Muscle layer of colon (tissue), 2 donors: ENCODE results near the gene PCDHB7.
"Not testable (repeated sequence)": the region's sequence is repeated elsewhere in the genome, so short reads cannot be mapped to it uniquely, and the experiment has no call there.

Experiments used
- H3K27ac ChIP-seq: one replicate; pipeline ENCODE4 v1.7.0; 2013; ENCODE audit warnings: low read depth, mild to moderate bottlenecking, low read length, moderate library complexity
- H3K27me3 ChIP-seq, 2 donors: one replicate each; pipeline ENCODE4 v1.7.0; 2013; ENCODE audit warnings: low read length in 2 of 2, mild to moderate bottlenecking in 2 of 2; ENCODE audit not compliant: insufficient read depth in 2 of 2, control insufficient read depth in 1 of 2
- H3K36me3 ChIP-seq: one replicate; pipeline ENCODE4 v1.7.0; 2013; ENCODE audit warnings: mild to moderate bottlenecking, low read length; ENCODE audit not compliant: insufficient read depth
- H3K4me1 ChIP-seq: one replicate; pipeline ENCODE4 v1.7.0; 2013; ENCODE audit warnings: mild to moderate bottlenecking, low read length; ENCODE audit not compliant: insufficient read depth
- H3K4me3 ChIP-seq, 2 donors: one replicate each; pipeline ENCODE4 v1.7.0; 2013; ENCODE audit warnings: low read length in 2 of 2, low read depth in 1 of 2, mild to moderate bottlenecking in 1 of 2, moderate library complexity in 1 of 2
- H3K9ac ChIP-seq: one replicate; pipeline ENCODE4 v1.7.0; 2013; ENCODE audit warnings: low read length
- H3K9me3 ChIP-seq: one replicate; pipeline ENCODE4 v1.7.0; 2013; ENCODE audit warnings: mild to moderate bottlenecking, low read length
- donor health status: abdominal sarcoma.
- donor health status: Adenocarcinoma of cecum.

Gene PCDHB7

DNA sequence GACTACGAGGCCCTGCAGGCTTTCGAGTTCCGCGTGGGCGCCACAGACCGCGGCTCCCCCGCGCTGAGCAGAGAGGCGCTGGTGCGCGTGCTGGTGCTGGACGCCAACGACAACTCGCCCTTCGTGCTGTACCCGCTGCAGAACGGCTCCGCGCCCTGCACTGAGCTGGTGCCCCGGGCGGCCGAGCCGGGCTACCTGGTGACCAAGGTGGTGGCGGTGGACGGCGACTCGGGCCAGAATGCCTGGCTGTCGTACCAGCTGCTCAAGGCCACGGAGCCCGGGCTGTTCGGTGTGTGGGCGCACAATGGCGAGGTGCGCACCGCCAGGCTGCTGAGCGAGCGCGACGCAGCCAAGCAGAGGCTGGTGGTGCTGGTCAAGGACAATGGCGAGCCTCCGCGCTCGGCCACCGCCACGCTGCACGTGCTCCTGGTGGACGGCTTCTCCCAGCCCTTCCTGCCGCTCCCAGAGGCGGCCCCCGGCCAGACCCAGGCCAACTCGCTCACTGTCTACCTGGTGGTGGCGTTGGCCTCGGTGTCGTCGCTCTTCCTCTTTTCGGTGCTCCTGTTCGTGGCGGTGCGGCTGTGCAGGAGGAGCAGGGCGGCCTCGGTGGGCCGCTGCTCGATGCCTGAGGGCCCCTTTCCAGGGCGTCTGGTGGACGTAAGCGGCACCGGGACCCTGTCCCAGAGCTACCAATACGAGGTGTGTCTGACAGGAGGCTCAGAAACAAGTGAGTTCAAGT lies 11.8 kb downstream of the PCDHB7 start:
- H3K9me3 ChIP-seq = peaks cover 24% of the 10 kb centered on the region
- H3K36me3 ChIP-seq, H3K27ac ChIP-seq, H3K9ac ChIP-seq, H3K4me3 ChIP-seq, H3K4me1 ChIP-seq, H3K27me3 ChIP-seq: not testable (repeated sequence)

DNA sequence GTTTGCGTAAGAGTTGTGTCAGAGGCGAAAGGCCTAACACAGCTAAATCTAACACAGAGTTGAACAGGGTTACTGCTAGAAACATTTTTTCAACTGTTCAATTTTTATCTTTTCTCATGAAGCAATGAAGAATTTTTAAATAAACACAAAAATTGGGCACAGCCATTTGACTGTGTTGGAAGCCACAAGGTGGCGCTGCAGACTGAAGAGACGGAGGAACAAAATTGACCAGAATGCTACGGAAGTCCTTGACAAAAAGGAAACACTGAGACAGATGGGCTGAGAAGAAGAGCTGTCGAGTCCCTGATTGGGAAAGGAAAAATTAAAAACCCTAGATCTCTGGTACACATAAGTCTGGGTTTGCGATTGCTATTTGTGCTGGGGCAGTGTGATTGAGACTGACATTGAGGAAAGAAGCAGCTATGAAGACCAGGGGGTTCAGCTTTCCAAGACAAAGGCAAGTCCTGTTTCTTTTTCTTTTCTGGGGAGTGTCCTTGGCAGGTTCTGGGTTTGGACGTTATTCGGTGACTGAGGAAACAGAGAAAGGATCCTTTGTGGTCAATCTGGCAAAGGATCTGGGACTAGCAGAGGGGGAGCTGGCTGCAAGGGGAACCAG lies 14.6 kb downstream of the PCDHB7 start, which contains the start of gene PCDHB9:
Gene PCDHB9, plus strand, starts transcription at position 265 of the 616 bp plus-strand sequence. Its CDS starts 158 bp downstream, at position 423.
- H3K4me1 ChIP-seq = no peaks in the 10 kb centered on the region
- H3K9me3 ChIP-seq = peaks cover 24% of the 10 kb centered on the region

GRCh38 chr5:141188682-141189081 lies 16.2 kb downstream of the PCDHB7 start:
- H3K36me3 ChIP-seq, H3K27ac ChIP-seq, H3K27me3 ChIP-seq, H3K9ac ChIP-seq, H3K4me1 ChIP-seq: not testable (repeated sequence)
- H3K9me3 ChIP-seq = peaks cover 20% of the 10 kb centered on the region
- peak overlapping the region in 1 of 2 donors; percentile 2 for H3K4me3 ChIP-seq

More for the DNA sequence above, 14.6 kb downstream of the PCDHB7 start, which contains the start of gene PCDHB9:
- no peak within 1 kb of the TSS for H3K27ac ChIP-seq
- H3K36me3 ChIP-seq = no peaks in the 10 kb centered on the region
- H3K4me3 ChIP-seq = no peak within 1 kb of the TSS
- no peaks in the 10 kb centered on the region for H3K27me3 ChIP-seq
- H3K9ac ChIP-seq = no peak within 1 kb of the TSS

DNA sequence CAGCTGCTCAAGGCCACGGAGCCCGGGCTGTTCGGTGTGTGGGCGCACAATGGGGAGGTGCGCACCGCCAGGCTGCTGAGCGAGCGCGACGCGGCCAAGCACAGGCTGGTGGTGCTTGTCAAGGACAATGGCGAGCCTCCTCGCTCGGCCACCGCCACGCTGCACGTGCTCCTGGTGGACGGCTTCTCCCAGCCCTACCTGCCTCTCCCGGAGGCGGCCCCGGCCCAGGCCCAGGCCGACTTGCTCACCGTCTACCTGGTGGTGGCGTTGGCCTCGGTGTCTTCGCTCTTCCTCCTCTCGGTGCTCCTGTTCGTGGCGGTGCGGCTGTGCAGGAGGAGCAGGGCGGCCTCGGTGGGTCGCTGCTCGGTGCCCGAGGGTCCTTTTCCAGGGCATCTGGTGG lies 16.7 kb downstream of the PCDHB7 start:
- not testable (repeated sequence) for H3K4me3 ChIP-seq, H3K9ac ChIP-seq, H3K27ac ChIP-seq, H3K36me3 ChIP-seq, H3K4me1 ChIP-seq, H3K27me3 ChIP-seq
- peaks cover 20% of the 10 kb centered on the region for H3K9me3 ChIP-seq

GRCh38 chr5:141192110-141192725 lies 19.8 kb downstream of the PCDHB7 start, which contains the start of gene PCDHB10:
PCDHB10 (plus strand) TSS chr5:141192353; CDS start chr5:141192553, 200 bp downstream.
- H3K27ac ChIP-seq = no peak within 1 kb of the TSS
- no peaks in the 10 kb centered on the region for H3K36me3 ChIP-seq
- H3K4me3 ChIP-seq = peak within 1 kb of the TSS in 1 of 2 donors; percentile 33
- no peak within 1 kb of the TSS for H3K9ac ChIP-seq
- H3K9me3 ChIP-seq = peaks cover 13% of the 10 kb centered on the region
- H3K4me1 ChIP-seq = no peaks in the 10 kb centered on the region
- no peaks in the 10 kb centered on the region for H3K27me3 ChIP-seq

GRCh38 chr5:141194332-141194731 lies 21.9 kb downstream of the PCDHB7 start:
- peaks cover 29% of the 10 kb centered on the region for H3K9me3 ChIP-seq
- H3K27me3 ChIP-seq, H3K4me3 ChIP-seq: not testable (repeated sequence)

GRCh38 chr5:141196363-141196762 lies 23.9 kb downstream of the PCDHB7 start:
- peaks cover 29% of the 10 kb centered on the region for H3K9me3 ChIP-seq

More at GRCh38 chr5:141194332-141194731, 21.9 kb downstream of the PCDHB7 start:
- H3K36me3 ChIP-seq, H3K27ac ChIP-seq, H3K9ac ChIP-seq, H3K4me1 ChIP-seq: not testable (repeated sequence)

GRCh38 chr5:141199359-141200235 lies 27.2 kb downstream of the PCDHB7 start, which contains the start of gene PCDHB11:
PCDHB11 (plus strand) TSS chr5:141199627; CDS start chr5:141199775, 148 bp downstream.
- no peaks in the 10 kb centered on the region for H3K4me1 ChIP-seq
- no peak within 1 kb of the TSS for H3K9ac ChIP-seq
- peaks cover 20% of the 10 kb centered on the region for H3K9me3 ChIP-seq
- no peaks in the 10 kb centered on the region for H3K36me3 ChIP-seq
- H3K27ac ChIP-seq = no peak within 1 kb of the TSS
- H3K27me3 ChIP-seq = no peaks in the 10 kb centered on the region
- peak within 1 kb of the TSS in 1 of 2 donors; percentile 41 for H3K4me3 ChIP-seq

More at GRCh38 chr5:141196363-141196762, 23.9 kb downstream of the PCDHB7 start:
- Histone ChIP-seq H3K36me3 (no peaks in the 10 kb centered on the region), H3K27me3 (no peaks in the 10 kb centered on the region), H3K9ac (no peak overlapping the region), H3K4me3 (no peak overlapping the region), H3K27ac (no peak overlapping the region), H3K4me1 (no peaks in the 10 kb centered on the region)

DNA sequence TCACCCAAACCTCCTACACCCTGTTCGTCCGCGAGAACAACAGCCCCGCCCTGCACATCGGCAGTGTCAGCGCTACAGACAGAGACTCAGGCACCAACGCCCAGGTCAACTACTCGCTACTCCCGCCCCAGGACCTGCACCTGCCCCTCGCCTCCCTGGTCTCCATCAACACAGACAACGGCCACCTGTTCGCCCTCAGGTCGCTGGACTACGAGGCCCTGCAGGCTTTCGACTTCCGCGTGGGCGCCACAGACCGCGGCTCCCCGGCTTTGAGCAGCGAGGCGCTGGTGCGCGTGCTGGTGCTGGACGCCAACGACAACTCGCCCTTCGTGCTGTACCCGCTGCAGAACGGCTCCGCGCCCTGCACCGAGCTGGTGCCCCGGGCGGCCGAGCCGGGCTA lies 28.7 kb downstream of the PCDHB7 start:
- H3K9ac ChIP-seq, H3K27ac ChIP-seq, H3K4me1 ChIP-seq, H3K27me3 ChIP-seq, H3K4me3 ChIP-seq, H3K36me3 ChIP-seq: not testable (repeated sequence)
- peaks cover 22% of the 10 kb centered on the region for H3K9me3 ChIP-seq

- H3K36me3 ChIP-seq, H3K27ac ChIP-seq, H3K9ac ChIP-seq, H3K27me3 ChIP-seq, H3K4me3 ChIP-seq, H3K4me1 ChIP-seq: not testable (repeated sequence)
- peaks cover 27% of the 10 kb centered on the region for H3K9me3 ChIP-seq
These were observed 29.2 kb downstream of the PCDHB7 start for GRCh38 chr5:141201646-141202045.

DNA sequence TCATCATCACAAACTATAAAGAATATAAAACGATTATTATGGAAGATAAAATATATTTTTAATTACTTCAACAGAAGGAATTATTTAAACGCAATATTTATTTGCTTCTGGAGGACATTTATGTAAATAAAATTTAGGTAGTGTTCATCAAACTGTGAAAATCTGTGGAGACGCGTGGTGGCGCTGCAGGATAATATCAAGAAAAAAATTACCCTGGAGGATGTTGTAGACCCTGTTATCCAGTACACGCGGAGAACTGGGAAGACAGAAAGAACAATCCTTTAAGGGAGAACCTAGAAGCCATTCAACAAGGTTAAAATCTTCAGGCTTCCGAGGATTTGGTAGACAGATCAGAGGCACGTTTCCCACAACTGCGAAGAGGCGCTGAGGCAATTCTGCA lies 36.0 kb downstream of the PCDHB7 start, which contains the start of gene PCDHB12:
Gene PCDHB12, plus strand, starts transcription at position 242 of the 400 bp plus-strand sequence. CDS start 189 bp downstream, outside the sequence.
- Histone ChIP-seq H3K9me3 (peaks cover 59% of the 10 kb centered on the region), H3K36me3 (no peaks in the 10 kb centered on the region), H3K9ac (no peak within 1 kb of the TSS), H3K27ac (no peak within 1 kb of the TSS), H3K4me3 (peak within 1 kb of the TSS in 1 of 2 donors; percentile 29), H3K27me3 (no peaks in the 10 kb centered on the region), H3K4me1 (no peaks in the 10 kb centered on the region)
